ENCODE measurements around the gene CUX1.
"Not testable (repeated sequence)": the region's sequence is repeated elsewhere in the genome, so short reads cannot be mapped to it uniquely, and the experiment has no call there.

CUX1 gene

GRCh38 chr7:102167254-102167653, 349.8 kb downstream of the CUX1 start:
- no peak for DNase-seq

GRCh38 chr7:102169651-102170392, 352.4 kb downstream of the CUX1 start:
- DNase-seq = no peak

DNA sequence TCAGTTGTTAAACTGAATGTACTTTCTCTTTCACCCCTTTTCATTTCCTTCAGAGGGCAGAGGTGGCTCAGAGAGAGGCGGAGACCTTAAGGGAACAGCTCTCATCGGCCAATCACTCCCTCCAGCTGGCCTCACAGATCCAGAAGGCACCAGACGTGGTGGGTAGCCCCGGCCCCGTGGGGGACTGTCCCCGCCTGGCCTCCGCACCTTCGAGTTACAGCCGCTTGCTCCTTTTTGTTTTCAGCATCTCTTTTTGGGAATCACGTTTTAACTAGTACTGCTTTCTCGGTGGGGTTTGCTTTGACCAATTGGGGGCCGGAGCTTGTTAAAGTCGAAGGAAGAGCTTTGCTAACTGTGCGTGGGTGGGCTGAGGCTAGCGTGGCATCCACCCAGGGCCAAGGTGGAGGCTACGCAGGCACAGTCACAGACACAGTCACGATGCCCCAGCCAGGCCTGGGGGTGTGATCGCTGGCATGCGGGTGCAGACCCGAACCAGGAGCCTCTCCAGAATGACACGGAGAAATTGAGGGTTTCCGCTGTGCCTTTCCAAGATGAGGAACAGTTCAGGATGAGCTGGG, 353.1 kb downstream of the CUX1 start:
- no peak for DNase-seq

DNA sequence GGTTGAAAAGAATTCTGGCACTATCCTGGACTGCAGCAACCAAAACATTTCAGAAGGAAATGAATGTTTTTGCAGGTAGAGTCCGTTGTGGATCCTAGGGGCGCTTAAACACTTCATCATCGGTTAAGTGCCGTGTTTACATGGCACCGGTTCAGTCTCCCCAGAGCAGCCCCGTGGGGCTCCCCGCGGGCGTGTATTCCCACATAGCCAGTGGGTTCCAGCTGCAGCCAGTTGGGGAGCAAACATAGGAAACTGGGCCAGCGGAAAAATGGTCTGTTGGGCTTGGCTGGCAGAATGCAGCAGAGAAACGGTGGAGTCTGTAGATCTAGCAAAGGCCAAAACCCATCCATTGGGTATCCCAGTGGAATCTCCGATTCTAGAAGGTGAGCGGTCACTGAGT, 356.2 kb downstream of the CUX1 start:
- no peak for DNase-seq

DNA sequence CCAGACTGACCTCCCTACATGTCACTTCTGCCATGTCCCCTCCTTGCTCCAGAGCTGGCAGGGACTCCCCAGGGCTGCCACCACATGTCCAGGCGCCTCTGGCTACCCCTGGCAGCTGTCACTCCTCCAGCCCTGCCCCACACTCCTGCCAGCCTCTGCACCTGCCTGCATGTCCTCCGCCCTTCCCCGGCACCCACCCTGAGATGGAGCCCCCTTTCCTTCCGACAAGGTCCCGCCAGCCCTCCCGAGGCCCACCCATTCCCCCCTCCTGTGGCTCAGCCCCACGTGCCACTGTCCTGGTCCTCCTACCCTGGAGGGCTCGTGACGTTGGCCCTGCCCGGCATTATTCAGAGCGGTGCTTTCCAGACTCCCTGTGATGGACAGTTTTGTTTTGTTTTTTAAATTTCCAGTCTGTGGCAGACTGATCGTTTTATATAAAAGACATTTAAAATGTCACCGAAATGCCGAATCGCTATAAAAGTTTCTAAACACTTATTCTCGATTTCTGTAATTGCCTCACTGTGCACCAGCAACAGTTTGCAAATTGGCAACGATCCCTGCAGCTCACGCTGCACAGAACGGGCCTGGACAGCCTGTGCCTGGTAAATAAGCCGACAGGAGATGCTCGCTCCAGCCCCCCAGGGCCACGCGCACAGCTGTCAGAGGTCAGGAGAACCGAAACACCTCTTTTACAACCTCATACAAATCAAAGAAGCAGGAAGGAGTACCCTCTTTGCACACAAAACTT, 358.2 kb downstream of the CUX1 start:
- no peak for DNase-seq

DNA sequence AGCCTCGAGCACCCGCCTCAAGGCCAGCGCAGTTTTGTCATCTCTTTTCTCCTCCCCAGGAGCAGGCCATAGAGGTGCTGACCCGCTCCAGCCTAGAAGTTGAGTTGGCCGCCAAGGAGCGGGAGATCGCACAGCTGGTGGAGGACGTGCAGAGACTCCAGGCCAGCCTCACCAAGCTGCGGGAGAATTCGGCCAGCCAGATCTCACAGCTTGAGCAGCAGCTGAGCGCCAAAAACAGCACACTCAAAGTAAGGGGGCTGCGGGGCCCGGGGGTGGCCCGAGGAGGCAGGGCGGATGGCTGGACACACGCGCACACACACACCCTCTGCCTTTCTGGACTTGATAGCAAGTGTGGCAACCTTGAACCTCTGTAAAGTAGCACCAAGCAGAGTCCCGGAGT, 361.0 kb downstream of the CUX1 start:
- DNase-seq = no peak

DNA sequence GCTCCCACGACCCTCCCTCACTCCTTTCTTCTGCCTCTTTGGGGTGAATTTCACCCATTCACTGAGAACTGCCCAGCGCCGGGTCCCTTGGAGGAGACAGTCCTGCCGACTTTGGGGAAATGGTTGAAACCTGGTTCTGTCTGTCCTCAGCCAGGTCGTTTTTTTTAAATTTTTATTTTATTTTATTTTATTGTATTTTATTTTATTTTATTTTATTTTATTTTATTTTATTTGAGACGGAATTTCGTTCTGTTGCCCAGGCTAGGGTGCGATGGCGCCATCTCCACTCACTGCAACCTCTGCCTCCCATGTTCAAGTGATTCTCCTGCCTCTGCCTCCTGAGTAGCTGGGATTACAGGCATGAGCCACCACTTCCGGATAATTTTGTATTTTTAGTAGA, 363.3 kb downstream of the CUX1 start:
- DNase-seq = no peak

- no peak for DNase-seq
Measured at GRCh38 chr7:102181517-102181916, 364.1 kb downstream of the CUX1 start.

- no peak for DNase-seq
Measured at GRCh38 chr7:102182016-102182415, 364.6 kb downstream of the CUX1 start.

DNA sequence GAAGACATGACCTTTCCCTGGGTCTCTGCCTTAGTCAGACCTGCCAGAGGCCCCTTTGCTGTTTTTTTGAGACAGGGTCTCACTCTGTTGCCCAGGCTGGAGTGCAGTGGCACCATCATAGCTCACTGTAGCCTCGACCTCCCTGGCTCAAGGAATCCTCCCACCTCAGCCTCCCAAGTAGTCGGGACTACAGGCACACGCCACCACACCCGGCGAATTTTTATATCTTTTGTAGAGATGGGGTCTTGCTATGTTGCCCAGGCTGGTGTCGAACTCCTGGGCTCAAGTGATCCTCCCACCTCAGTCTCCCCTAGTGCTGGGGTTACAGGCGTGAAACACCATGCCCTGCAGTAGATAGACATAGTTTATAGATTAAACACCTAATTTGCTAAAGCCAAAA, 366.4 kb downstream of the CUX1 start:
- not testable (repeated sequence) for DNase-seq

DNA sequence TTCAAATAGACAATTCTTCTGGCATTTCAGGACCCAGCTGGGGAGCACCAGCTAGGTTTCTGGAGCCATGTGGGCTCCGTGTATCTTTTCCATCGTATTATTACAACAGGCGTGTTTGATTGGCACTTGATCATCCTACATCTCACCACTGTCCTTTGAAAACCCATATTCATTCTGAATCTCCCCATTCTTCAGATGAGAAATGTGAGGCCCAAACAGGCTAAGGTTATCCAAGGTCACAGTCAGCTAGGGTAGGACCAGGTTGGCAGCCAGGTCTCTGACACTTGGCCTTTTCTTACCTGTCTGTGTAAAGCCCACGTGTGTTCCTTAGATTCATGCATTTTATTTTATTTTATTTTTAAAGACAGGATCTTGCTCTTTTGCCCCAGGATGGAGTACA, 366.9 kb downstream of the CUX1 start:
- DNase-seq = no peak

- DNase-seq = no peak
Measured at GRCh38 chr7:102185796-102186195, 368.4 kb downstream of the CUX1 start.

DNA sequence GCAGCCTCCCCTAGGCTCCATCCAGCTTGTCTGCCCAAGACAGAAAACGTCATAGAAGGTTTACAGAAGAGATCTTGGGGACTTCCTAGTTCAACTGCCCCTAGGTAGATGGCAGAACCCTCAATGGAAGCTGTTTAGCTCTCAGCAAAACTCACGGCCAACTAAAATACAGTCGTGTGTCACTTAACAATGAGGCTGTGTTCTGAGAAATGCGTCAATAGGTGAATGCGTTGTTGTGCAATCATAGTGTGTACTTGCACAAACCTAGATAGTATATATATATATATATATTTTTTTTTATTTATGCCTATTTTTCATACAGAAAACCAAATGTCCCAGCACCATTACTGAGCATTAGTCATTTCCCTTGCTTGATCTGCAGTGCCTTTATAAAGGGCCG, 368.9 kb downstream of the CUX1 start:
- DNase-seq = no peak

DNA sequence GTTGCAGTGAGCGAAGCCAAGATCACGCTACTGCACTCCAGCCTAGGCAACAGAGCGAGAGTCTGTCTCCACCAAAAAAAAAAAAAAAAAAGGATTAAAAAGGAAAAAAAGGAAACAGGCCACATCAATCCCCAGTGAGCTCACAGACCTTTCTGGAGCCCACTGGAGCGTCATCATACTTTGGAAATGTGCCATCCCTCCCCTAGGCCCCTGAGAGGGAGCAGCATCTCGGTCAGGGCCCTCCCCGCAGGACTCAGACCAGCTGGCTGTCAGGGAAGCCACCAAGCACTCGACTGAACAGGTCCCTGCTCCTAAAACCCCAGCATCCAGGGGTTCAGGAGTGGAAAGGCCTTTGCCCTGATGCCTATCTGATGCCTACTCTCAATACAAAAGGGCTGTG, 371.3 kb downstream of the CUX1 start:
- DNase-seq = no peak

DNA sequence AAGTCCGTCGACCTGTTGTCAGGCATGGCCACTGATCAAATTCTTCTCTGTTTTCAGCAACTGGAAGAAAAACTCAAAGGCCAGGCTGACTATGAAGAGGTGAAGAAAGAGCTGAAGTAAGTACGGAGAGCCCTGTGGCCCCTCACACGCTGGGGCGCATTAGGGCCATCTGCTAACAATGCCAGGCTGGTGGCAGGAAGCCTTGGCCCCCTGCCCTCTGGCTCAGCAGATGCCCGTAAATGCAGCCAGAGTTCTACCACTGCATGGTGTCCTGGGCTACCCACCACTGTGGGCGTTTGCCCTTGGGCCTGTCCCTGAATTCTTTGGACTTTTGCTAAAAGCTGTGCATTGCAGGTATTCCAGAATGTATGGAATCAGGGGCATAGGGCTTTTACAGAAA, 372.3 kb downstream of the CUX1 start:
- no peak for DNase-seq

DNA sequence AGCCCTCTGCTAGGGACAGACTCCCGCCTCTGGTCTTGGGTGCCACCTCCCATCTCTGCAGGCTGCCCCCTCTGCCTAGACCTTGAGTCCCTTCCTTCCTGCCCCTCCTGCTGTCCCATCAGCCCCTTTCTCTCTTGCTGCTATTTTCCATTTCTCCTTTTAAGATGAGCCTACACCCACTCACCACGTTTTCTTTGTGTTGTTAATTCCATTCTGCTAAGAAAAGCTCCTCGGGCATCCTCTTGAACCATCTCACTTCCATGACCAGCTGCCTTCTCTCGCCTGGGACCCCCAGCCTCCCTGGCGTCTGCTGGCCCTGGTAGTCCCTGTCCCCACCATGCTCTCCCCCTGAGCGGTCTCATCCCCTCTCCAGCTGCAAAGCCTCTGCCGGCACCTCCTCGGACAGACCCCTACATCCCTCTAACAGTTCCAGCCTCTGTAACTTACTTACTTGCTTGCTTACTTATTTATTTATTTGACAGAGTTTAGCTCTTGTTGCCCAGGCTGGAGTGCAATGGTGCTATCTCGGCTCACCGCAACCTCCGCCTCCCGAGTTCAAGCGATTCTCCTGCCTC, 373.4 kb downstream of the CUX1 start:
- no peak for DNase-seq

GRCh38 chr7:102191556-102192379, 374.3 kb downstream of the CUX1 start:
- no peak for DNase-seq

DNA sequence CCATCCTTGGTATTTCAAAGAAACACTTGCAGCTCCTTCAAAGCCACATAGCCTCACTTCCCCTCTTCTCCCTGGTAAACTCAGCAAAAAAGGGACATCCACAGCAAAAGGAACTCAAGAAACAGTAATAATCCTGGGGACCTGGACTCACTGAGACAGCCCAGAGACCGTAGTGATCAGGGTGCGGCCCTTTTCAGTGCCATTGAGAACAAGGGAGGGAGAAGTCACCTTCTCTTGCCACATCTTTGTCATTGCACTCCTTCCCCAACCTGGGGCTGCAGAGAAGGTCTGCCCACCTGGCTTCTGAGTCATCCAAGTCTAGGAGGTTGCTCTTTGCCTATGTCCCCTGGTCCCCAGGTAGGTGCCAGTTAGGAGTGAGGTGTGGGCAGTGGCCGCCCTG, 375.4 kb downstream of the CUX1 start:
- no peak for DNase-seq

DNA sequence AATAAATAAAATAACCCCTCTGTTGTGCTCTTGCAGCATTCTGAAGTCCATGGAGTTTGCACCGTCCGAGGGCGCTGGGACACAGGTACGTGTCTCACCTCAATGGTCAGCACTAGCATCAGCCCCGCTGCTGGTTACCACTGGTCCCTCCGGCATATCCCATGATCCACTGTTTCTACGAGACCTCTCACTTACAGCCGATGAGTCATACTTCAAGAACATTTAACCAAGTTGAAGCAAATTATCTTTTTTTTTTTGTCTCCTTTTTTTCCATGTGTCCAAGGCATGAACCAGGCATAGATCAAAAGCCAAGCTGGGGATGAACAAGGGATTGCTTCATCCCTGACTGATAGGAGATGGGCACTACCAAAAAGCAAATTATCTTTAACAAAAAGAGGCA, 376.4 kb downstream of the CUX1 start:
- no peak for DNase-seq

DNA sequence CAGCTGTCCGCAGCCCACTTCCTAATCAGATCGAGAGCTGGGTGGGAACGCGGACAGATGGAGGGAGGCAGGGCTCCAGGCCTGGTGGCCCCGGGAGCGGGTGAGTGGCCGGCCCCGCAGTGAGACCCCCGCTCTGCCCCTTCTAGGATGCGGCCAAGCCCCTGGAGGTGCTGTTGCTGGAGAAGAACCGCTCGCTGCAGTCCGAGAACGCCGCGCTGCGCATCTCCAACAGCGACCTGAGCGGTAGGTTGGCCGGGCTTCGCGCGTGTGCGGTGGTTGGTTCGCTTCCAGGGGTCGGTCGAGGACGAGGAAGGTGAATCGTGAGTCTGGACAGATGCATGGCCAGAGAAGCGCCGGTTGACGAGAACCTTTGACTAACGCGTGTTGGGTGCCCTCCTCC, 377.9 kb downstream of the CUX1 start:
- DNase-seq = no peak

GRCh38 chr7:102196028-102196427, 378.6 kb downstream of the CUX1 start:
- no peak for DNase-seq

- DNase-seq = no peak
Measured at GRCh38 chr7:102197161-102197560, 379.7 kb downstream of the CUX1 start.

- no peak for DNase-seq
Measured at GRCh38 chr7:102197599-102197998, 380.2 kb downstream of the CUX1 start.
